ENCODE measurements around the gene UGT1A5. TPM values are rescaled to one million over a fixed set of nuclear protein-coding genes. Genes with fewer than 3 reads are reported as not detected.

UGT1A5 gene
- total and polyA plus RNA-seq, 2 experiments from 2014 or later, result not detected

- TF ChIP-seq ZNF462 (CRISPR knock-in tag; IDR thresholded peaks at IDR 0.05), result no peak
Observed at GRCh38 chr2:233779722-233780121, 67.0 kb downstream of the UGT1A5 start (continued).

- Histone ChIP-seq H4K20me1 (replicated peaks; ENCODE audit: insufficient read depth) (no peaks in the 10 kb centered on the region), H3K9me2 (ENCODE audit: insufficient read depth) (0 out of 2 replicates have a peak, but pooled peaks cover 4% of the 10 kb centered on the region), H3K36me3 (ENCODE audit: insufficient read depth) (no peaks in the 10 kb centered on the region), H3K4me3 (no peak overlapping the region), H2AFZ (no peak overlapping the region), H3K79me2 (replicated peaks; ENCODE audit: insufficient read depth) (no peaks in the 10 kb centered on the region), H3K4me2 (no peak overlapping the region), H3K27ac (ENCODE audit: low read depth) (no peak overlapping the region), H3F3A (replicated peaks; ENCODE audit: low read depth) (no peaks in the 10 kb centered on the region), H3K4me1 (ENCODE audit: insufficient read depth) (no peaks in the 10 kb centered on the region), H3K27me3 (ENCODE audit: insufficient read depth) (no peaks in the 10 kb centered on the region)
- H3K9me3 Mint-ChIP-seq, result peaks cover 20% of the 10 kb centered on the region
- ATAC-seq (no peak), DNase-seq (ENCODE audit: low spot score) (no peak)
- H3K27ac Mint-ChIP-seq, result no peak overlapping the region
- no peaks in the 10 kb centered on the region for H3K27me3 Mint-ChIP-seq (ENCODE audit: insufficient read depth, low read depth, poor library complexity)
- H3K4me3 Mint-ChIP-seq, result no peak overlapping the region
- peaks cover 4% of the 10 kb centered on the region; the same call in 2 of the 3 replicates for H3K36me3 Mint-ChIP-seq (ENCODE audit: low read depth)
- no peaks in the 10 kb centered on the region for H3K4me1 Mint-ChIP-seq
- no peak for TF ChIP-seq REST (IDR thresholded peaks at IDR 0.05; ENCODE audit: unreplicated experiment)
- TF ChIP-seq, protein P1, sequence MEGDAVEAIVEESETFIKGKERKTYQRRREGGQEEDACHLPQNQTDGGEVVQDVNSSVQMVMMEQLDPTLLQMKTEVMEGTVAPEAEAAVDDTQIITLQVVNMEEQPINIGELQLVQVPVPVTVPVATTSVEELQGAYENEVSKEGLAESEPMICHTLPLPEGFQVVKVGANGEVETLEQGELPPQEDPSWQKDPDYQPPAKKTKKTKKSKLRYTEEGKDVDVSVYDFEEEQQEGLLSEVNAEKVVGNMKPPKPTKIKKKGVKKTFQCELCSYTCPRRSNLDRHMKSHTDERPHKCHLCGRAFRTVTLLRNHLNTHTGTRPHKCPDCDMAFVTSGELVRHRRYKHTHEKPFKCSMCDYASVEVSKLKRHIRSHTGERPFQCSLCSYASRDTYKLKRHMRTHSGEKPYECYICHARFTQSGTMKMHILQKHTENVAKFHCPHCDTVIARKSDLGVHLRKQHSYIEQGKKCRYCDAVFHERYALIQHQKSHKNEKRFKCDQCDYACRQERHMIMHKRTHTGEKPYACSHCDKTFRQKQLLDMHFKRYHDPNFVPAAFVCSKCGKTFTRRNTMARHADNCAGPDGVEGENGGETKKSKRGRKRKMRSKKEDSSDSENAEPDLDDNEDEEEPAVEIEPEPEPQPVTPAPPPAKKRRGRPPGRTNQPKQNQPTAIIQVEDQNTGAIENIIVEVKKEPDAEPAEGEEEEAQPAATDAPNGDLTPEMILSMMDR (conservative IDR thresholded peaks at IDR 0.05; ENCODE audit: low read depth in 2 of 2), result no peak
- TF ChIP-seq EZH2phosphoT487 (IDR thresholded peaks at IDR 0.05; ENCODE audit: unreplicated experiment), result no peak
- TF ChIP-seq ETS1 (IDR thresholded peaks at IDR 0.05), result no peak
- no peak for TF ChIP-seq JUNB (IDR thresholded peaks at IDR 0.05; ENCODE audit: unreplicated experiment)
Observed at GRCh38 chr2:233780771-233781170, 68.1 kb downstream of the UGT1A5 start.

All from GM23338 (cell line).